ENCODE results near the gene CCDC142. TPM values are rescaled to one million over a fixed set of nuclear protein-coding genes. Genes with fewer than 3 reads are reported as not detected.
A peak's percentile ranks its signal among the peaks of the same experiment; 100 is the strongest.
"Not testable (repeated sequence)": the region's sequence is repeated elsewhere in the genome, so short reads cannot be mapped to it uniquely, and the experiment has no call there.

Gene CCDC142
- total RNA-seq, 1 donor from 2014 or later: 8.0 TPM

GRCh38 chr2:74481961-74482800, 617 bp downstream of the CCDC142 start:
- DNase-seq (ENCODE audit: low spot score): no peak
- intact Hi-C loops (cut with DNase I): loop anchor here (1.0 kb wide), 1 partner anchor 47 kb away; the partner anchor contains the start of genes AUP1 and HTRA2

GRCh38 chr2:74481431-74481830, 1.4 kb downstream of the CCDC142 start:
- DNase-seq (ENCODE audit: low spot score): no peak
- intact Hi-C loops (cut with DNase I): no loop called here

GRCh38 chr2:74474899-74475298, 7.9 kb downstream of the CCDC142 start:
- no peak for DNase-seq (ENCODE audit: low spot score)
- intact Hi-C loops (cut with DNase I): no loop called here

GRCh38 chr2:74474481-74474880, 8.3 kb downstream of the CCDC142 start:
- no peak for DNase-seq (ENCODE audit: low spot score)
- intact Hi-C loops (cut with DNase I): no loop called here

GRCh38 chr2:74472945-74473258, 9.9 kb downstream of the CCDC142 start:
- intact Hi-C loops (cut with DNase I): no loop called here

GRCh38 chr2:74472086-74472944, 10.5 kb downstream of the CCDC142 start, which contains the start of gene MRPL53:
Gene MRPL53 (minus strand): TSS chr2:74472680. CDS start chr2:74472660, 20 bp downstream.
- DNase-seq (ENCODE audit: low spot score): peak; percentile 97
- intact Hi-C loops (cut with DNase I): no loop called here

More at GRCh38 chr2:74472945-74473258, 9.9 kb downstream of the CCDC142 start:
- no peak for DNase-seq (ENCODE audit: low spot score)

GRCh38 chr2:74471332-74472065, 11.3 kb downstream of the CCDC142 start:
- intact Hi-C loops (cut with DNase I): no loop called here
- DNase-seq (ENCODE audit: low spot score): no peak

- intact Hi-C loops (cut with DNase I); DNase-seq (ENCODE audit: low spot score): not testable (repeated sequence)
Measured at GRCh38 chr2:74470742-74471141, 12.1 kb downstream of the CCDC142 start.

GRCh38 chr2:74464406-74464805, 18.4 kb downstream of the CCDC142 start:
- intact Hi-C loops (cut with DNase I): no loop called here
- DNase-seq (ENCODE audit: low spot score): no peak

- intact Hi-C loops (cut with DNase I): no loop called here
- DNase-seq (ENCODE audit: low spot score): no peak
Measured at GRCh38 chr2:74462786-74463105, 20.1 kb downstream of the CCDC142 start.

- DNase-seq (ENCODE audit: low spot score): no peak
- intact Hi-C loops (cut with DNase I): no loop called here
Measured at GRCh38 chr2:74462054-74462785, 20.6 kb downstream of the CCDC142 start.

- intact Hi-C loops (cut with DNase I): no loop called here
- no peak for DNase-seq (ENCODE audit: low spot score)
Measured at GRCh38 chr2:74461187-74462053, 21.4 kb downstream of the CCDC142 start.

- intact Hi-C loops (cut with DNase I); DNase-seq (ENCODE audit: low spot score): not testable (repeated sequence)
Measured at GRCh38 chr2:74460187-74460586, 22.6 kb downstream of the CCDC142 start.

GRCh38 chr2:74459503-74460118, 23.2 kb downstream of the CCDC142 start:
- not testable (repeated sequence) for DNase-seq (ENCODE audit: low spot score)
- intact Hi-C loops (cut with DNase I): loop anchor here (5.0 kb wide), 1 partner anchor 722 kb away; the partner anchor contains the start of gene TPRKB

- no peak for DNase-seq (ENCODE audit: low spot score)
- intact Hi-C loops (cut with DNase I): loop anchor here (5.0 kb wide), 1 partner anchor 722 kb away; the partner anchor contains the start of gene TPRKB
Measured at GRCh38 chr2:74458938-74459363, 23.8 kb downstream of the CCDC142 start.

GRCh38 chr2:74458132-74458937, 24.5 kb downstream of the CCDC142 start, which contains the start of gene WBP1:
Gene WBP1 (plus strand): TSS chr2:74458438. CDS start chr2:74458603, 165 bp downstream.
- intact Hi-C loops (cut with DNase I): loop anchor here (5.0 kb wide), 1 partner anchor 721 kb away; the partner anchor contains the start of gene TPRKB
- peak; percentile 100 for DNase-seq (ENCODE audit: low spot score)
